ENCODE data around the gene TMEM39B.
"Not testable (repeated sequence)": the region's sequence is repeated elsewhere in the genome, so short reads cannot be mapped to it uniquely, and the experiment has no call there.

Gene TMEM39B

DNA sequence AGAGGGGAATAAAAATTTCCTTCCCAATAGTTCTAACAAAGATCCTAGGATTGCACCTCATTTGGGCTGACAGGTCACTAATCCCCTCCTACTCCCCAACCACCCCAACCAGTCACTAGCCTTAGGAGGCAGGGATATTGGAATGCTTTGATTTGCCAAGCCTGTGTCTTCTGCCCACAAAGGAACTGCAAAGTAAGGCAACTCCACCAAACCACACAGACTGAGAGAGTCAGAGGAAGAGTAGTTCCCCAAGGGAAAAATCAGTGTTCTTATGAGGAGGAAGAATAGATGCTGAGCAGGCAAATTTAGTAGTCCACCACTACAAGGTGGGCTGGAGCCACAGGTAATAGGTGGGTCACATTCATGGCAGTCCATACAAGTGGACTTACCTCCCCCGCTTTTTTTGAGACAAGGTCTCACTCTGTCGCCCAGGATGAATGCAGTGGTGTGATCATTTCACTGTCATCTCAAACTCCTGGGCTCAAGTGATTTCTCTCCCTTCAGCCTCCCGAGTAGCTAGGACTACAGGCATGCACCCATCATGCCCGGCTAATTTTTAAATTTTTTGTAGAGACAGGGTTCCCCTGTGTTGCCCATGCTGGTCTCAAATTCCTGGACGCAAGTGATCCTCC is 3.7 kb upstream of the TMEM39B start:
- no peak for DNase-seq

DNA sequence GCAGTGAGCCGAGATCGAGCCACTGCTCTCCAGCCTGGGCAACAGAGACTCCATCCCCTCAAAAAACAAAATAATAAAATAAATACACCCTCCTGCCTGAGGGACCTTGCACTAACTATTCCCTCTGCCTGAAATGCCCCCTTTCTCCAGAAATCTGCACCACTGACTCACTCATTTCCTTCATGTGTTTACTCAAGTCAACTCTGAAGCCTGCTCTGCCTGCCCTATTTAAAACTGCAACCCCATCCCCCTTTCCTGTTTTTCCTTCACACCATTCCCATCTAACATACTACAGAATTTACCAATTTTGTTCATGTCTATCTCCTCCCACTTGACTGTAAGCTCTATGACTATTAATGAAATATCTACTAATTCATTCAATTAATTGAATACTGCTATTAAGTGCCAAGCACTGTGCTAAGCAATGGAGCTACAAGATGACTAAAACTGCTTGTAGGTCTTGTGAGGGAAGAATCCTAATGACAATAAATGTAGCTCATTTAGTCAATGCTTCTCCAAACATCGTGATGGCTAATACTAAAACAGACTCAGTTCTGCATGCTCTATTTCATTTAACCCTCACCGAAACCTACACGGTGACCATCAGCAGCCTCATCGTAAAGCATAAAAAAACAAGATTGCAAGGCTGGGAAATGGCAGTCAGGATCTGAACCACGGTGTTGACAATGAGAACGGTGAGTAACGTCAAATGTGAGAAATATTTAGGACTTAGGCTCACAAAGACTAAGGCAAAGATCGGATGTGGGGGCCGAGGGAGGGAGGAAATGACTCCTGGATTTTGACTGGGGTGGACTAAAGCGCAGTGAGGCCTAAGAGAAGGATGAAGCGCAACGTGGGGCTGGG is 749 bp upstream of the TMEM39B start:
- no peak for DNase-seq

DNA sequence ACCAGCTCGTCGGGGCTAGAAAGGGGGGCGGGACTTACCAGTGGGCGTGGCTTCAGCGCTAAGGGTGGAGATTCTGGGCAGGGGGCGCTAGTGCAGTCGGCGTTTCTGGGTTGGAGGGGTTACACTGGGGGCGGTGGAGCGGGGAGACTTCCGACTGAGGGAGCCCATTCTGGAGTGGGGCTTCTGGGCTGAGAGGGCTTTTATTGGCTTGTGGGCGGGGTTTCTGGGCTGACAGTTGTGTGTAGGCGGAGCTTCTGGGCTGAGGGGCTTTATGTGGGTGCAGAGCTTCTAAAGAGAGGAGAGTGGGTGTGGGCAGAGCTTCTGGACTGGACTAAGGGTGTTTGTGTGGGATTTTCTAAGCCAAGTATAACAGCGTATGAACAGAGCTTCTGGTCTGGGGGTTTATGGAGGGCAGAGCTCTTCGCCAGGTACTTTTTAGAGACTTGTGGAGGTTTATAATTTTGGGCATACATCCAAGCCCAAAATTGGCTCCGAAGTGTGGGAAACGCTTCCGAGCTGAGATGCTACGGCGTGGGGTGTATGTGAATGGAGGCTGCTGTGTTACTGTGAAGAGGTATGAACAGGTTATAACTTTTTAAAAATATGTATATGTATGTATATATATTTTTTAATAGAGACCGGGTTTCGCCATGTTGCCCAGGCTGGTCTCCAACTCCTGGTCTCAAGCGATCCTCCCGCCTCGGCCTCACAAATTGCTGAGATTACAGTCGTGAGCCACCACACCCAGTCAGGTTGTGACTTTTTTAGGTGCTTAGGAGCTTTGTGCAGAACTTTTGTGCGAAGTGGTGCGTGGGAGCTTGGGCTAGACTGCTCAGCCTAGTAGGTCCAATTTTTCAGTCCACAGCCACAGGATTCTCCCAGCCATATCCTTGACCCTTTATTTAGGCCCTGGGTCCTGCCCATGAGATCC is 825 bp downstream of the TMEM39B start:
- DNase-seq: peak in 5 of 51 donors; percentile 2 to 87 (median 82)

DNA sequence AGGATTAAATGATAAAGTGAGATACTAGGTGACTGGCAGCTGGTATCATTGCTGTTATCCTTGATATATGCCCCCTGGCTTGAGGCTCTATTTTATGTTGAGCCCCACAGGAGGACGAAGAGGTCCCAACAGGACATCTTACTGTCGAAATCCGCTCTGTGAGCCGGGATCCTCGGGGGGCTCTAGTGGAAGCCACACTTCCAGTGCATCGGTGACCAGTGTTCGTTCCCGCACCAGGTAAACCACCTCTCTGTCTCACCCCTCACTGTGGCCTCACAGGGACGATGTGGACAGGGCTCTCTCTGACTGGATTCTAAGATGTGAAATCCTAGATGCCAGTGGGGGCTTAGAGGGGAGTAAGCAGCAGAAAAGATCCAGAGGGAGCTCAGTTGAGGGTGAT is 2.1 kb downstream of the TMEM39B start:
- DNase-seq: no peak

DNA sequence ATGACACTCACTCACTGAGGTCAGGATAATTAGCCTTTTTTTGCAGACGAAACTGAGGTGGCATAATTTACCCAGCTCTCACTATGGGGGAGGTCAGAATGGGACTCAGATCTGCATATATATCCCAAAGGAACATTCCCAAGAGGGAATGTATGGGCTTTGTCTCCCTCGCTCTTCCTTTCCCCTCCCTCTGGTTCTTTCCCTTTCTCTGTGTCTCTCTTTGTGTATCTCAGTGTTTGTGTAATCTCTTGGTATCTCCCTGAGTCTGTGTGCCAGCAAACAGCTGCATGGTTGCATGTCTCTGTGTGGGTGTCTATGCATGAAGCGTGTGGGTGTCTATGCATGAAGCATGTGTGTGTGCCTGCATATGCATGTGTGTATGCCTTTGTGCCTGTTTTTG is 4.7 kb downstream of the TMEM39B start:
- peak in 1 of 51 donors; percentile 4 for DNase-seq

DNA sequence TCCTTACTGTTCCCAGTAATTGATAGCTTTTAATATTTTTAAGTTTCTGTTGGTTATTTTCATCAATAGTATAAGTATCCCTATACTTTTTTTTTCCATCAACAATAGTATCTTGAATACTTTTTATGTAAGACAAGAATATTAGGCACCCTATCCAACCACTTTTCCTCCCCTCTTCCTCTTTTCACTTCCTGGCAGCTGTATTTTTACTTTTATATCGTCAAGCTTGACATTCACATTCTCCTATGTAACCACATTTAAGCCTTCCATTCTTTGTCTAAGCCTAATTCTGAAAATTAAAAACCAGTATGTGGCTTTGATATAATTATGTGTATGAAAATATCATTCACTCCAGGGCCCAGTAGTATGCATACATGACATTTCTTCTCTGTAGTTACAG is 9.3 kb downstream of the TMEM39B start:
- DNase-seq: no peak

DNA sequence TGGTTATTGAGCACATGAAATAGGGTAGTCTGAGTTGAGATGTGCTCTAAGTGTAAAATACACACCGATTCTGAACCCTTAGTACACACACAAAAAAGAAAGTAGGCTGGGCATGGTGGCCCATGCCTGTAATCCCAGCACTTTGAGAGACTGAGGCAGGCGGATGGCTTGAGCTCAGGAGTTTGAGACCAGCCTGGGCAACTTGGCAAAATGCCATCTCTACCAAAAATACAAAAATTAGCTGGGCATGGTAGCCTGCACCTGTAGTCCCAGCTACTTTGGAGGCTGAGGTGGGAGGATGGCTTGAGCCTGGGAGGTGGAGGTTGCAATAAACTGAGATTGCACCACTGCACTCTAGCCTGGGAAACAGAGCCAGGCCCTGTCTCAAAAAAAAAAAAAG is 13.6 kb downstream of the TMEM39B start:
- DNase-seq: not testable (repeated sequence)

DNA sequence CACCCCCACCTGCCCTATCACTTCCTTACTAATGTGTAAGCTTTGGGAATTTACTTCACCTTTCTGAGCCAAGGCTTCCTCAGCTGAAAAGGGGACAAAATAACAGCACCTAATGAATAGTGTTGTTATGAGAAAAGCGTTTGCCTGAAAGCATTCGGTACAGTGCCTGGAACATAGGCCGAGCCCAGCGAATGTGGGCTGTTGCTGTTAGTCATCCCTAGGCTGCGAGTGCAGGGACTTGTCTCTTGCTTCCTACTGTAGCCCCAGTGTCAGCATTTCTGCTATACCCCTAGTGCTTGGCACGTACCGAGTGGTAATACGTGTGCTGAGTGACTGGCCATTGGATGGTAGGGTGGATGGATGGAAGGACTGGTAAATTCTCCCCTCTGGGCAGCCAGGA is 18.4 kb downstream of the TMEM39B start:
- peak in 1 of 51 donors; percentile 5 for DNase-seq

DNA sequence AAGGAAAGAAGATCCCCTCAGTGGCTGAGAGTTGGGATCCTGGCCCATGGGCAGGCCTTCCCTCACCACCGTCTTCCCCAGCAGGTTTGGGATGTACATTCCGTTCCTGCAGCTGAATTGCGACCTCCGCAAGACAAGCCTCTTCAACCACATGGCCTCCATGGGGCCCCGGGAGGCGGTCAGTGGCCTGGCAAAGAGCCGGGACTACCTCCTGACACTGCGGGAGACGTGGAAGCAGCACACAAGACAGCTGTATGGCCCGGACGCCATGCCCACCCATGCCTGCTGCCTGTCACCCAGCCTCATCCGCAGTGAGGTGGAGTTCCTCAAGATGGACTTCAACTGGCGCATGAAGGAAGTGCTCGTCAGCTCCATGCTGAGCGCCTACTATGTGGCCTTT is 18.9 kb downstream of the TMEM39B start:
- DNase-seq: no peak

DNA sequence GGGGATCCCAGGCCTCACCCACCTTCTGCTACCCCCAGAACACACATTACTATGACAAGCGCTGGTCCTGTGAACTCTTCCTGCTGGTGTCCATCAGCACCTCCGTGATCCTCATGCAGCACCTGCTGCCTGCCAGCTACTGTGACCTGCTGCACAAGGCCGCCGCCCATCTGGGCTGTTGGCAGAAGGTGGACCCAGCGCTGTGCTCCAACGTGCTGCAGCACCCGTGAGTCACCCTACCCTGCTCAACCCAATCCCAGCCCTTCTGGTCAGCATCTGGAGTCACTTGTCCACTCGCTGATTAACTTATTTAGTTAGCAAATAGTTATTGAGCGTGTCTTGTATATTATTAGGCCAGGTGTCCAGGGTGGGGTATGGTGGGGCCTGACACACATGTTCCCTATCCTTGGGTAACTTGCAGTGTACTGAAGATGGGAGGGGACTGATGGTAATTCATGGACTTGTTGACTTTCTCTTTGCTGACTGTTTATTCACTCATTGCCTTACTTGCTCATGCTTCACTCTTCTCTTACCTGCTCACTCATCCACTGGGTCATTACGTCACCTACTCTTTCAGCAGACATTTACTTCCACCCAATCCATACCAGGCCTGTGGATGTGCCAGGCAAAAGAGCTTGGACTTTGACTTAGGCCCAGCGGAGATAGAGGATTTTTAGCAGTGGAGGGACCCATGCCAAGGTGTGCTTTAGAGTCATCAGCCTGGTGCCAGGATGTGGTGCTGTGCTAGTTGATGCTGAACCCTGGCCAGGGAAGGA is 22.2 kb downstream of the TMEM39B start:
- no peak for DNase-seq

DNA sequence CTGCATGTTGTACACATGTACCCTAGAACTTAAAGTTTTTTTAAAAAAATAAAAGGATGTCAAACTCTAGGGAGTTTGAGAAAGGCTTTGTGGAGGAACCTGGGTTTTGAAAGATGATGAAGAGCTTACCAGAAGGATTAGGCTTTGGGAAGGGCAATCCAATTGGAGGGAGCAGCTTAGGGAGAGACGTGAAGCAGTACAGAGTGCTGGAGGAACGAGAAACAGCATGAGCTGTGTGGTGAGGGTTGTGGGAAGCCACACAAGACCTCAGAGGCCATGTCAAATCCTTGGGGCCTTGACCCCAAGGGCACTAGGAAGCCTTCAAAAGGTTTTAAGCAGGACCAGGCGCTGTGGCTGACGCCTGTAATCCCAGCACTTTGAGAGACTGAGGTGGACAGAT is 26.7 kb downstream of the TMEM39B start:
- DNase-seq: no peak

DNA sequence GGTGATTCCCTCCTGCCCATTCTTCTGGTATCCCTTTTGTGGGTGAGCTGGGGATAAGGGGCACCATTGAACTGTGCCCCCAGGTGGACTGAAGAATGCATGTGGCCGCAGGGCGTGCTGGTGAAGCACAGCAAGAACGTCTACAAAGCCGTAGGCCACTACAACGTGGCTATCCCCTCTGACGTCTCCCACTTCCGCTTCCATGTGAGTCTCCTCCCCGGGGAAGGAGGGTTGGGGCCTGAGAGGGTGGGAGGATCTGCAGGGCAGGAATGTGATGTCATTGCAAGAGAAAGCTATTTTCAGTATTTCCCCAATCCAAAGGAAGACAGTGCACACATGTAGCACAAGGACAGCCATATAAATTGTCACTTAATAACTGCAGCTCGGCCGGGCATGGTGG is 27.6 kb downstream of the TMEM39B start:
- DNase-seq: peak in 25 of 51 donors; percentile 2 to 34 (median 11)

DNA sequence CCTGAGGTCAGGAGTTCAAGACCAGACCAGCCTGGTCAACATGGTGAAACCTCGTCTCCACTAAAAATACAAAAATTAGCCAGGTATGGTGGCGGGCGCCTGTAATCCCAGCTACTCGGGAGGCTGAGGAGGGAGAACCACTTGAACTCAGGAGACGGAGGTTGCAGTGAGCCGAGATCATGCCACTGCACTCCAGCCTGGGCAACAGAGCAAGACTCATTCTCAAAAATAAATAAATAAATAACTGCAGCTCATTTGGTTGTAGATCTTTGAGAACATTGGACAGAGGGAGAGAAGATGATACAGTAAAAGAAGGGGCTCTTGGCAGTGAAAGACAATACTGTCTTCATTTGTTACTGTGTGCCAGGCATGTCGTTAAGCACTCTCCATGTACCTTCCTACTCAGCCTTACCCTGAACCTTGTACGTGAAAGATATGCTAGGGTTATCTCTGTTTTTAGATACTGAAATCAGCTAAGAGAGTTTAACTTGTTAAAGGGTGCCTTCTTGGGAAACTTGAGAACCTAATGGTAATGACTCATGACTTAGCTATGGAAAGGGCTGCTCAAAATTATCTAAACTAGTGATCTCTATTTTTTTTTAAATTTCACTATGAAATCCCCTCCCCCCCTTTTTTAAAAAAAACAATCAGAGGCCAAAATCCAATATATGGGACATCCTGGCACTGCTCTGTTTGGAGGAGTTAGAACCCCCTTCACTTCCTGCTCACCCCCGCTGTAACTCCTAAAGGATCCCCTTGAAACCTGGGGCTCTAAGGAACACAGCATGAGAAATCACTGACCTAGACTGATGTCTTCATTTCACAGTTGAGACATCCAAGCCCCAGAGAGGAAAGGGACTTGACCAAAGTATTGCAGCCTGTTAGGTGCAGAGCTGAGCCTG is 28.3 kb downstream of the TMEM39B start:
- DNase-seq: no peak

DNA sequence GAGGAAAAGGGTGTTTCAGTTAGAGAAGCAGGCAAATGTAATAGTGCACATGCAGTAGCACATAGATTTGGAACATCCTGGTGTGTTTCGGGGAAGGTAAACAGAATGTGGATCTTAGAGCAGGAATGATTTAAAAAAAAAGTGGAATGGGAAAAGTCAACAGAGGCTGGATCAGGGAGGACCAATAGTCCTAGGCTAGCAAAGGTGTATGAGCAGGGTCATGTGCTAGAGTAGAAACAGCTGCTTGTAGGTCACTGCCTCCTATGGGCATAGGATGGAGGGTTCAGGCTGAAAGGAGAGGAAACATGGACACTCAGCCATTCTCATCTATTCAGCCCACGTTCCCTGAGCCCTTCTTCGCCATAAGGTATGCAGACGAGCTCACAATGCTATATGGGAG is 31.4 kb downstream of the TMEM39B start:
- no peak for DNase-seq

DNA sequence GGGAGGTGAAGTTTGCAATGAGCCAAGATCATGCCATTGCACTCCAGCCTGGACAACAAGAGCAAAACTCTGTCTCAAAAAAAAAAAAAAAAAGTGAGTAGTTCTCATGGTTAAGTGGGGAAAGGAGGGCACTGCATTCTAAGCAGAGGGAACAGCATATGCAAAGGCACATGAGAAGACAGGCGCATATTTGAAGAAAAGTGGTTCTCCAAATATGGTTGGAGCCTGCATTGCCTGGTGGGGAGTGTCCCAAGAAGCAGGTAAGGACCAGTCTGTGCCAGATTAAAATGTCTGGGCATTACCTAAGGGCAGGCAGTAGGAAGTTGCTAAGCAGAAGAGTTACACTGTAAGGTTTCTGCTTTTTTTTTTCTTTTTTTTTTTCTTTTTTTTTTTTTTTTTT is 32.6 kb downstream of the TMEM39B start:
- no peak for DNase-seq

DNA sequence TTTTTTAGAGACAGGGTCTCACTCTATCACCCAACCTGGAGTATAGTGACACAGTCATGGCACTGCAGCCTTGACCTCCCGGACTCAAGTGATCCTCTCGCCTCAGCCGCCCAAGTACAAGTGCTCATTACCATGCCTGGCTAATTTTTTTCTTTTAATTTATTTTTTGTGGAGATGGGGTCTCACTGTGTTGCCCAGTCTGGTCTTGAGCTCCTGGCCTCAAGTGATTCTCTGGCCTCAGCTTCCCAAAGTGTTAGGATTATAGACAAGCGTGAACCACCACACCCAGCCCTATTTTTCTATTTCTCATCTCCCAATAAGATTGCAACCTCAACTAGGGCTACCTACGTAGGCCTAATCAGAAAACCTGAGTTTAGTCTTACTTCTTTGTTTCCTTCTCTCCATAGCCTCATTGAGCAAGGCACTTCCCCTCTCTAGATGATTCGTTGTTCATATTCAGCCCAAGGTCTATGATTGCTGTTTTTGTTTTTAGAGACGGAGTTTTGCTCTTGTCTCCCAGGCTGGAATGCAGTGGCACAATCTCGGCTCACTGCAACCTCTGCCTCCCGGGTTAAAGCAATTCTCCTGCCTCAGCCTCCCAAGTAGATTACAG is 34.0 kb downstream of the TMEM39B start:
- no peak for DNase-seq

DNA sequence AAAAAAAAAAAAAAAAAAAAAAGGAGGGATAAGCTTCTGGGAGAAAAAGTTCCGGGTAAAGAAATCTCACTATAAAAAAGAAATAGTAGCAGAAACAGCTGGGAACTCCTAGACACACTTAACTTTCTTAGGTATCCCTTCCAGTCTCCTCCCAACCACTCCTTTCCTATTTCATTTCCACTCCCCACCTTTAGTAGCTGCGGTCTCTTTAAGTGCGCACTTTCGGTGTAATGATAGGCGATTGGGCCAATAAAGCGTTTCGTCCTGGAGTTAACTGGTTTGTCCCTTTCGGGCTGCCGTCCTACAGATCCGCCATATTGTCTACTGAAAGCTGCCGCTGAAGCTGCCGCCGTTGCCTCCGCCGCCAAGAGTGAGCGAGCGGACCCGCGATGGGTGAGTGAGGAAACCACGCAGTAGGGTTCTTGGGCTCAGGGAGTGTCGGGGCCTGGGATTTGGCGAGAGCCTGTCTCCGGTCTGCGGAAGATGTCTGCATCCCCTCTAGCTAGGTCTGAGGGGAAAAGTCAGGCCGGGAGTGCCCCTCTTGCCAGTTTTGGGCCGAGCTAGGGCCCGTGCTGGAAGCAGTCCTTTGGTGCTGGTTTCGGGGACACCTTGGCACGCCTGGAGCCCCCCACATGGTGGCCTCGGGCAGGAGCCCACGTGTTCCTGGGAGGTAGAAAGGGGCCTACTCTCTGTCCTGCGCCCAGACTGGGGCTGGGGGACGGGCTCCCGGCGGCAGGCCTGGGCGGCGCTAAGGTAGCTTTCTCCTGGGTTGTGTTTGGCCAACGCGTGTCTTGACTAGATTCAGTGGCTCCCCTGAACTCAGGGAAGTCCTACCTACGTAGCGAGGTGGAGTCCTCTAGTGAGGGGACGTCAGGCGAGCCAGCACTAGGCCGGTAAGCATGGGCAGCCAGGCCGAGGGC is 35.3 kb downstream of the TMEM39B start, which contains the start of gene KPNA6:
TSS of gene KPNA6 (plus strand) at position 315 of the 920 bp plus-strand sequence. CDS start at position 390, 75 bp downstream.
- peak; percentile 35 to 94 (median 78) for DNase-seq

DNA sequence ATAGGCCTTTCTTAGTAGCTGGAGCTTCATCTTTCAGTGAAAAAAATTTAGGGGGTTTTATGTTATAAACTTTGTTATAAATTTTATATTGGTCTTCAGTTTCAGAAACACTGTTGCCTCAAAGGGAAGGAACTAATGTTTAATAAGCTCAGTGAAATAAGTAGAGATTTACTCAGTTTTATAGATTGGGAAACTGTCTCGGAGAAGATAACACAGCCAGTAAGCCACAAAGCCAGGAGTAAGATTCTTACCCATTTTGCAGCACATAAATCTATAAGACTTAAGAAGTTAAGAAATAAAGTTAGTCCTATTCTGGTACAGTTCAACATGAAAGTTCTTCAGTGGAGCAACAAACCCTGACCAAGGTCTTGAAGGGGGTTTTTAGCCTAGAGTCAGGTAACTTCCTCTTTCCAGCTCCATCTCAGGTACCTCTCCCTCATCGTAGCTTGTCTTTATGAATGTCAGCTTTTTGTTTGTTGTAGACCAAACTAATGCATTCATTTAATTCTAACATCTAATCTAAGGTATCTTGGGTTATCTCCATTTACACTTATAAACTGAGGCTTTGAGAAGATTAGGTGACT is 38.4 kb downstream of the TMEM39B start:
- DNase-seq: no peak

Measured in hypothalamus (tissue), 51 donors.